HG03066 (cell line): ENCODE measurements around the gene SNAP47.

Experiments
- ATAC-seq: cut with Tn5 transposase; IDR thresholded peaks from one replicate; pipeline ENCODE4 v1.9.1; 2021; ENCODE audit warnings: low read depth; ENCODE audit not compliant: unreplicated experiment

The SNAP47 gene

DNA sequence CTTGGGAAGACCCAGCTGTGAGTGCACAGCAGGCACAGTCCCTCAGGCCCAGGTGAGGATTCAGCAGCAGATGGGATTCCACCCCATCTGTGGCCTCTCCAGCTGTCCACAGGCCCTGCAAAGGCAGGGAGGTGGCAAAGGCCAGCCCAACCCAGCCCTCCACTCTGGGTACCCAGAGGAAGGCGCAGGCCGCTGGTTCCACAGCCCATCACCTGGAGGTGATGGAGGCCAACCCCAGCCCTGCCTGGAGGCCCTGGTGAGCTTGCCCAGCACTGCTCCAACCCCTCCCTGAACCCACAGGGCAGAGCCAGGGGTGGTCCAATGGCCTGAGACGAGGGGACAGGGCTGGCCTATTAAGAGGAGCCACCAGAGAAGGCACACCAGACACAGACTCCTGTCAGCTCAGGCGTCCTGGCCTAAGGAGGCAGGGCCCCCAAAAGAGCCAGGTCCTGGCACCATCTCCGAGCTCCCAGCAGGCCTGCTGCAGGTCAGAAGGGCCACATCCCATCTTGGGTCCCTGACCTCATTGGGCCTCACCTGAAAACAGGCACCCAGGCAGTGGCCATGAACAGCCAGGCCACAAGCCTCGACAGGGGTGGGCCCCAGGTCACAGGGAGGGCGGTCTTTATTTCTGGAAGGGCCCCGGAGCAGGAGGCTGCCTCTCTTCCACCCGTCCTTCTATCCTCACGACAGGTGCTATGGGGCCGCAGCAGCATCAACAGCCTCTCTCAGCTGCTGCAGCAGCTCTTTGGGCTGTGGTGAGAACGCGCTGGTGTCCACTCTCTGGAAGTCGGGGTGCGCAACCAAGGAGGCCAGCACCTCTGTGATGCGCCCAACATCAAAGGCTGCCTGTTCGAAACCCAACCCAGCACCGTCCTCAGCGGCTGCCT, 3.3 kb upstream of the SNAP47 start:
- no peak for ATAC-seq

DNA sequence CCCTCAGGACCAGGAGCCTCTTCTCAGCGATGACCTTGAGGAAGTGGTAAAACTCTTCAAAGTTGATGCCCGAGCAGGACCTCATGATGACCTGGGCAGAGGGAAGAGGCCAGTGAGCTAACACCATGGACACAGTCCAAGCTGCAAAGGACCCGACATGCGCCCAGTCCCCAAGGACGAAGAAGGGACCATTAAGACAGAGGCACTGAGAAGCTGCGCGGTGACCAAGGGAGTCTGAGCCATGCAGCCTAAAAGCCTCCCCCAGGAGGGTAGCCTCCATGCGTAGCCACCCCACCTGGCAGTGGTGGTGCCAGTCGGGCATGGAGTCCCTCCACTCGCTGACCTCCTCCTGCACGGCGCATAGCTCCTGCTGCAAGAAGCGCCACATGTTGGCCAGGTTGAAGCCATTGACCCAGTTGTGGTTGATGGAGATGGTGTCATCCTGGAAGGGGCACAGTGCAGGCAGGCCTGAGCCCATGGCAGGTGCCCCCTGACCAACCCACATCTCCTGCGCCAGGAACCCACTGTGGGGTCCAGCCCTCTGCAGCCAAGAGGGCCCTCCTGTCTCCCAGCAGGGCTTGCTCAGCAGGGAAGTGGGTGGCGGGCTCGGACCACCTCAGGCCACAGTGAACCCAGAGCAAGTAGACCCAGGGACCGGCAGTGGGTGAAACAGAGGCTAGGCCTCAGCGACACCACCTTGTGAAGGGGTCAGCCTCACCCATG, 2.5 kb upstream of the SNAP47 start:
- no peak for ATAC-seq

DNA sequence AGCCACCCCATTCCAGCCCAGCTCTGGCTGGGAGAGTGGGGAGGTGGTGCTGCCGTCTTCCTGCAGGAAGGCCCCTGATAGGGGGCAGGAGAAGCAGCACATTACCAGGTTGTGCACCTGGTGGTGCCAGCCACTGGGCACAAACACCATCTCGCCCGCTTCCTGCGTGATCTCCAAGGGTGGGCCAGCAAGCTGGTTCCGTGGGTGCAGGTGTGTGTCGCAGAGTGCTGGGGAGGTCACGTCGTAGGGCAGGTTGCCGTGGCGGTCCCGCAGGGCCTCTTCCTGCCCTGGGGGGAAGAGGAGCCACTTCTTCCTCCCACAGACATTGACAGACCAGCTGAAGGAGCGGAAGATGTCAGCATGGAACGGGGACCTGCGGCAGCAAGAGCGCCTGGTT, 1.9 kb upstream of the SNAP47 start:
- no peak for ATAC-seq

DNA sequence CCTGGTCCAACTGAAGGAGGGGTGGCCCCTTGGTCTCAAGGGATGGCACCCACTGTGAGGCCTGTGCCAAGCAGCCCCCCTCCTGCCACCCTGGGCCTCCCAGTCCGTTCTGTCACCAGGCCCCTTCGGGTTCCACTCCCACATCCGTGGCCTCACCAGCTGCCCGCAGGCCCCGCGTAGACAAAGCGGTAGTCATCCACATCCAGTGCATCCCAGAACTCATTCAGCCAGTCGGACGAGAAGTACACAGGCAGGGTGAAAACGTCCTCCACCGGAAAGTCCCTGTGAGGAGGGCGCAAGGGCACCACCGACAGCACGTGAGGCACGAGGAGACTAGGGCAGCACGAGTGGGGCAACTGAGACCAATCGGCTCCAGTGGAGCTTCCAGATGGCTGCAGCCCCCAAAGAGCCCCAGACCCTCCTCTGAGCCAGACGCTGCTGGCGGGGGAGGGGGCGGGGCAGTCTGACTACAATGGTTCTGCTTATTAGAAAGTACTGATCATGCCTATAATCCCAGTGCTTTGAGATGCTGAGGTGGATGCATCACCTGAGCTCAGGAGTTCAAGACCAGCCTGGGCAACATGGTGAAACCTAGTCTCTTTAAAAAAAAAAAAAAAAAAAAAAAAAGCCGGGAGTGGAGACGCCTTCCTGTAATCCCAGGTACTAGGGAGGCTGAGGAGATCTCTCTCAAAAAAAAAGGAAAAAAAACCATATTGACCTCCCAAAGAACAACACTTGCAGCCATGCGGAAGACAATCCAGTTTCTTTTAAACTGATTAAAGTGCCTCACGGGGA, 1.3 kb upstream of the SNAP47 start:
- ATAC-seq = no peak

DNA sequence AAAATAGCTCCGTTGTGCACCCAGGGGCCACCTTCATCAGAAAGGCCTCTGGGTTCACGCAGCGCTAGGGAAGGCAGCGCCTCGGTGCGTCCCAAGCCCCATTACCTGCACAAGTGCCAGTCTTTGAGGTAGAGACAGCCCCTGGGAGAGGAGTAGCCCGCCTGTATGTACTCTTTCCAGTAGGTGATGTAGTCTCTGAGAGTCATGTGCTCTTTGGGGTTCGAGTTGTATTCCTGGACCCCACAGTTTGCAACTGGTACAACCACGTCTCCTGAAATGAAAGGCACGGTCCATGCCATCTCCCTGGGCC, 734 bp upstream of the SNAP47 start:
- no peak for ATAC-seq

DNA sequence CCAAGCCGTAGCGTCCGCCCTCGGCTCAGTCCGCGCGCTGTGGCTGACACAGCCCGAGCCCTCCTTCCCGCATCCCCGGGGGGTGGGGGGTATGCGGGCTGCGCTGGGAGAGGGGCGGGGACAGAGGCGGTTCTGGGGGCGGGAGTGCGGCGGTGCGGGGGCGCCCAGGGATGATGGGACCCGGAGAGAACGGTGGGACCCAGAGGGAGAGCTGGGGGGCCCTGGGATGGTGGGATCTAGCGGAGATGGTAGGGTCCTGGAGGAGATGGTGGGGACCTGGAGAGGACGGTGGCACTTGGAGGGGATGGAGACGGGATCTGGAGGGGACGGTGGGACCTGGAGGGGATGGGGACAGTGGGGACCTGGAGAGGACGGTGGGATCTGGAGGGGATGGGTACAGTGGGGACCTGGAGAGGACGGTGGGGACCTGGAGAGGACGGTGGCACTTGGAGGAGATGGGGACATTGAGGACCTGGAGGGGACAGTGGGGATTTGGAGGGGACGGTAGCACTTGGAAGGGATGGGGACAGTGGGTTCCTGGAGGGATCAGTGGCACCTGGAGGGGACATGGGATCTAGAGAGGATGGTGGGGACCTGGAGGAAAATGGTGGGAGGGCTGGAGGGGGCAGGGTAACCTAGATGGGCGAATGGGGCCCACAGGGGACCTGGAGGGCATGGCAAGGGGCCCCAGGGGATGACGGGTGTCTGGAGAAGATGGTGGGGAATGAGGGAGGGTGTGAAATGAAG, 477 bp downstream of the SNAP47 start:
- no peak for ATAC-seq

DNA sequence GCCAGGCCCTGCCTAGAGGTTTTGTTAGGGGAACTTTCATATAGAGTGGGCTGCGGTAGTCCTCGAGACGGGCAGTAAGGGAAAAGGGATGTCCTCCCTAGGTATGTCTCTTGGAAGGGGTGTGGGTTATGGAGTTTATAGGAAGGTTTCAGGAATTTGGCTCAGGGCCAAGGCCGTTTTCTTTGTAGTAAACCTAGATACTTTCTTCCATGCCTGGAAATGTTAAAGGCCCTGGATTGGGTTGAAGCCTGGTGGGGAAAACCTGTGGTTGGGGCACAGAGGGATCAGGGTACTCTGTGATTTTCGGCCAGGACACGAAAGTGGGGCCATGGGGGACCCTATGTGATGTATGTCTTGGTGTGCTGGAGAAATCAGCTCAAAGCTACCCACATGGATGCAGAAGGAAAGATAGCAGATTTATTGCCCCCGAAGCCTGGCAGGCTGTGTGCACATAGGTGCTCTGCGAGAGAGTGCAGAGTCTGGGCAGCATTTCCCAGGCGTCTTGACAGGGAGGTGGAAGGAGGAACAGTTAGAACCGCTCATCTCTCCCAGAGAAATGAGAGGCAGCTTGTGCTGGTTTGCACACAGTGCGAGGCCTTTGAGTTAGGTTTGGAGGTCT, 1.7 kb downstream of the SNAP47 start:
- no peak for ATAC-seq

DNA sequence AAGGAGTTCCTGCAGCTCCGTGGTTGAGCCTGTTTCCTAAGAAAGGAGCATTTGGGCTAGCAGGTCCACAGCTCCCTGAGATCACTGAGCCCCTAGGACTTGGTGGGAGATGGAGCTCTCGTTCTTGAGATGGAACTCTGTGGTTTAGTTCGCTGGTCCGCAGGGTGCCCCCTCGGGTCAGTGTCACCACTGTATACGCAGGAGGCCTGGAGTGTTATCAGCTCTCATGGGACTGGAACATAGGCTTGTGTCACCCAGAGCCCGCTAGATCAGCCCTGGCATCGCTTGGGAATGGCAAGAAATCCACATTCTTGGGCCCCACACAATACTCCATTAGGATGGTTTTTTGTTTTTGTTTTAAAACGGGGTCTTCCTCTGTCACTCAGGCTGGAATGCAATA, 3.6 kb downstream of the SNAP47 start:
- ATAC-seq = no peak

DNA sequence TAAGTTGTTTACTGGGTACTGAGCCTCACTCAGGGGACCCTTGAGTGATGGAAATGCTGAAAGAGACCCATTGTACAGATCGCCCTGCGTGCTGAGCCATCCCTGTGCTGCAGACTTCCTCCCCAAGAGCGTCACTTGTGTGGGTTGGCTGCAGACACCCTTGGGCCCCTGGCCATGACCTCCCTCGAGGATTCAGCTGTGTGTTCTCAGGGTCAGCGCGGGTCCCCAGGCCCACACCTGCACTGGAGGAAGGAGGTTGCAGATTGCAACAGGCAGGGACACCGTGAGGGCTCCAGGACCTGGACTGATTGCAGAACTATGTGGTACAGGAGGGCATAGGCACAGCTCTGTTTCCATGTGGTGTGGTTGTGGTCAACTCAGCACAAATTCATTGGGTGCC, 4.4 kb downstream of the SNAP47 start:
- no peak for ATAC-seq

DNA sequence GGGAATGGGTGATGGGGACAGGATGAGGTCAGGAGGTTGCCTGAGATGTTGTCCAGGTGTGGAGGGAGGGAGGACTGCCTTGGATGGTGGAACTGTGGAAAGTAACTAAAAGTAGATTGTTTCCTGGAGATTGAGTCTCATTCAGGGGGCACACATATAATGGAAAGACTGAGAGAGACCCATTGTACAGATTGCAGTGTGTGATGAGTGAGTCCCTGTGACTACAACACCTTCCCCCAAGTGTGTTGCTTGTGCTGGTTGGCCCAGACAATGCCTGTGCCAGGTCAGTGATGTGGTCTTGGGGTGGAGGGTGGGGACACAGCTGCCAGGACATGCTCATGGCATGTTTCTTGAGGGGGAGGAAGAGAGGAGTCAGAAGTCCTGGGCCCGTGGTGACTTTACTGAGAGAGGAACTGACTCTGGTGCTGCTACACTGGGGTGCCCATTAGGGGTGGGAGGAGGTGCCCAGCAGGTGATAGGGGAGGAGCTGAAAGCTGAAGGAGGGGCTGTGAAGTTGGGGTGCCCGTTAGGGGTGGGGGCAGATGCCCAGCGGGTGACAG, 5.2 kb downstream of the SNAP47 start:
- no peak for ATAC-seq

DNA sequence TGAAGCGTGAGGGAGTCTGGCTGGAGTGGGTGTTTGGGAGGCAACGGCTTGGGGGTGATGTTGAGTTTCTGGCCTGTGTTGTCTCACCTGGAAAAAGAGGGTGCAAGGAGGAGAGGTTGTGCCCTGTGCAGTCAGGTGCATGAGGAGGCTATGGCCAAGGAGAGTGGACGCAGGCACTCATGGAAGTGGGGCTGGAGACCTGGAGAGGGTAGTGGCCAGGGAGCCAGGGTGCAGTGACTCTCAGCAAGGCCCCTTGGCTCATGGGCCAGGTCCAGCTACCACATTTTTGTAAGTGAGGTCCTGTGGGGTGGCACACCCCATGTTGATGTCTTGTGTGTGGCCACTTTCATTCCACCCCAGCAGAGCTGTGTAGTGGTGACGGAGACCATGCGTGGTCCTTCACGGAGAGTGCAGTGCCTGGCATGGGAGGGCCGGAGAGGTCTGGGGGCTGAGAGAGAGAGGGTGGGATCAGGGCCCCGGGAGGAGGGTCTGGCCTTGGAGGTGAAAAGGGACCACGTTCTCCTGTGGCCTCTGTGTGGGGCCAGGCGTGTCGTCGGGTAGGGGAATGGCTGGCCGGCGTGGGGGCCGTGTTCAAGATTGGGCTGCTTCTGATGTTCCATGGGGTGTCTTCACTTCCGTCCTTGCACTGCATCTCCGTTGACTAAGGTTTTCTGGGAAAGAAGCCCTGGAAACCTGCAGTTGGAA, 6.1 kb downstream of the SNAP47 start:
- ATAC-seq = no peak

DNA sequence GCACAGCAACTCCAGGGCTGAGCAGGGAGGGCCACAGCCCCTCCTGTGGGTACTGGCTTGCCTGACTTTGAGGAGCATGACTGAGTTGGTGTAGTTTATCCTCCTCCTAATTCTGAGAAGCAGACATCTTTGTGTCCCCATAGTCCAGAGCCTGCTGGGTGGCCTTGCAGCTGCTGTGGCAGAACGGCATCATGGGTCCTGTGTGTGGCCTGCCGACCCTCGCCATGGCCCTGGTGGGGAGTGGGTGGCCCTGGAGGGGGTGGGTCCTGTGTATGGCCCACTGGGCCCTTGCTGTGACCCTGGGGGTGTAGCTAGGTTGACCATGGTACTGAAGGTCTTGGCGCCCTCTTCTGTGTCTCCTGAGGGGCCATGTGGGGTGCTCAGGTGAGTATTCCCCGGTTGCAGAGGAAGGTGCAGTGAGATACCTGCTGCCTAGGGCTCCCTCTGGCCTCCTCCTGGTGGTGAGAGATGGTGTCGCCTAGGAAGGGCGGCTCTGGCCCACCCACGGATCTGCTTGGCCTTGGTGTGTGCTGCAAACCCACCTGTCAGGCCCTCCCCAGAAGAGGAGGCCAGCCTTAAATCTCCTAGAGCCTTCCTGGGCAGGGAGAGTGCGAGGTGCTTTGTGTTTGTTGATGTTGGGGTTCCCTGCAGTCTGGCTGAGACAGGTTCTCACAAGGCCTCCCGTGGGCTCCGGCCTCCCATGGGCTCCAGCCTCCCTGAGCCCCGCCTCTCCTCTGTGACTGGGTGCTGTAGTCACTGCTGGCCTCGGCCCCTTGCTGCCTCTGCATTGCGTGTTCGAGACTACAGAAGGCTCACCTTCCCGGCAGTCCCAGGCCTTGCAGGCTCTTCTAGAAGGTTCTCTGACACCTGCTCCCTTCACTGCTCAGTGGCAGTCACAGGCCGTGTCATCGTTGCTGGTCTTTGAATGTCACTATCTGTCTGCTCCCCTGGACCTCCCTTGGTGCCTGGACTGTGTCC, 7.8 kb downstream of the SNAP47 start:
- no peak for ATAC-seq

DNA sequence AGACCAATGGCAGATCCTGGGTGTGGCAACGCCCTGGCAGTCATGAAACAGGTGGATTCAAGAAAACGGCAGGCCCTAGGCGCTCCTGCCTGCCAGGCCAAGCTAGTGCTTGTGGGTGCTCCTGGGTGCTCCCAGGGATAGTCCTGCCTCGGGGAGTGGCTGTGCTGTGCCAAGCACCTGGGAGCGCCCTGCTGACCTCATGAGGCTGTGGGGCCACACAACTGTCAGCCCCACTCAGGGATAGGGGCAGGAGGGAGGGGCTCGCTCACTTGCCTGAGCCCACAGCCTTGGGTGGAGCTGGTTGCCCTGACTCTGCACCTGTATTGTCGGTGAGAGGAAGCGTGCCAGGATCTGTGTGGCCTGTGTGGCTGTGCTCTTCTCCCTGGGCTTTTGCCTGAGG, 9.4 kb downstream of the SNAP47 start:
- ATAC-seq = no peak

DNA sequence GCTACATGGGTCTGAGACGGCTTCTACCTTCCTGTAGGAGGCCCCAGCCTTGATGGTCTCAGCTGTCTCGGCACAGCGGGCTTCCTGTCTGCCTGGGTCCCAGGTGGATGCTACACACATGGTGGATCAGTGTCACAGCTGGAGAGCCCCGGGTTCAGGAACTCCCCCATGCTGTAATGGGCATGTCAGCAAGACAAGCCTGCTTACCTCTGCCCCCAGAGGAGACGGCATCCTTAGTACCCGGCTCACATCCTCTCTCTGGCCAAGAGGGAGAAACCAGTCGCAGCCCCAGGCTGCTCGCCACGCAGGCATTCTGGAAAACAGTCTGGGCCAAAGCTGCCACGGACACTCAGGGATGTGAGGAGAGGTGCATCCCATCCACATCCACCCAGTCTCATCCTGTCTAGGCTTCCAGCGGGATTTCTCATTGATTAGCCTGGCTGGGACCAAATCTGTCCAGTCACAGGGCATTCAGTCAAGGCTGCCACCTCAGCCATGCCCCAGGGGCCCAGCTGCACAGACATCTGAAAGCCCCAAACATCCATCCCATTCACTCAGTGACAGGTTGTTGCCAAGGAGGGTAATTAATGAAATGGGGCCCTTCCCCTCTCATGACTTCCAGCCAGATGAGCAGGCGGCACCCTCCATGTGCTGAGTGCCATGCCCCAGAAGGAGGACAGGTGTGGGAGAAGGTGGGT, 10.5 kb downstream of the SNAP47 start:
- no peak for ATAC-seq

DNA sequence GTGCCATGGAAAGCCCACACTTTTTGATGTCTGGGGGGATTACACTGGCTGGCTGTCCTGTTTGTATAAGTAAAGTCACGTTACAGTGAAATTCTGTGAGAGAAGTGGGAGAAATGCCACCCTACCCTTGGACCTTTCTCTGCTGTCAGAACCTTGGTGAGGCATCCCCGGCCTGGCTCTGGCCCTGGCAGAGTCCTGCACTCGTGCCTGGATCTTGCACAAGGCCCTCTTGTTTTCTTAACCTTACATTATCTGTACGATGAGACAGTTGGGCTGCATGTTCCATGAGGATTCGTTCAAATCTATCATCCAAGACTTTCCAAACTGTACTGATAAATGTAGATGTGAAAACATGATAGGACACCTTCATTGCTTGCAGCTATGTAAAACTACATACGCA, 11.4 kb downstream of the SNAP47 start:
- no peak for ATAC-seq

DNA sequence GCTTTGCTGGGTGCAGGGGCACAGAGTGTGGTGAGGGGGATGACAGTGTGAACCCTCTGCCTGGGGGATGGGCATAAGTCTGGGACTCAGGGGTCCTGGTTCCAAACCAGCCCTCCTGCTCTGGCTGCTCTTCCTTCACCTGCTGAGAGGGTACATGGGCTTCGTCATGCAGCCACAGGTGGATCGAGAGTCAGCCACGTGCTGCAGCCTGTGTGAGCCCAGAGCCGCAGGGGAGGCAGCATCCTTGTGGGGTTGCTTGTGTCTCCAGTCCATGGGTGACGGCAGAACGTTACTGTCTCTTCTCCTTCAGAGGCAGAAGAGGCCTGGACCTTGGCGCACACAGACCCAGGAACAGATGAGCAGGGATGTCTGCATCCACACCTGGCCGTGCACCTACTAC, 12.1 kb downstream of the SNAP47 start:
- ATAC-seq = no peak

DNA sequence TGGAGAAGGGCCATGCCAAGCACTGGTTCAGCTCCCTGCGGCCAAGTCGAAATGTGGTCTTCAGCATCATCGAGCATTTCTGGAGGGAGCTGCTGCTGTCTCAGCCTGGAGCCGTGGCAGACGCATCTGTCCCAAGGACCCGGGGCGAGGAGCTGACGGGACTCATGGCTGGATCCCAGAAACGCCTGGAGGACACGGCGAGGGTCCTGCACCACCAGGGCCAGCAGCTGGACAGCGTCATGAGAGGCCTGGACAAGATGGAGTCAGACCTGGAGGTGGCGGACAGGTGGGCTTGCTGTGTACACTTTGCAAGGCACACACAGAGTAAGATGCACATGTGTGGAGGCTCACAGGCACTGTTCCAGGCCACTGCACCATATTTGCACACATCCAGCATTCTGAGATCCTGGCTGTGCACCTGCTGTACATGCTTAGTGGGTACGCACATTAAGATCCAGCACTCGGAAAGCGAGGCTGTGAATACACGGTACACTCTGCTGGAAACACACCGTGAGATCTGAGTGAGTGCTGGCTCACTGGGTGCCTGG, 12.8 kb downstream of the SNAP47 start:
- no peak for ATAC-seq
